ENCODE data around the gene HOXB1. TPM values are rescaled to one million over a fixed set of nuclear protein-coding genes. Genes with fewer than 3 reads are reported as not detected.
A peak's percentile ranks its signal among the peaks of the same experiment; 100 is the strongest.
"Not testable (repeated sequence)": the region's sequence is repeated elsewhere in the genome, so short reads cannot be mapped to it uniquely, and the experiment has no call there.

Gene HOXB1
- total RNA-seq, 1 donor from 2014 or later: not detected

GRCh38 chr17:48523010-48523409, 7.8 kb downstream of the HOXB1 start:
- no peak for DNase-seq (ENCODE audit: low read depth in 2 of 2)

DNA sequence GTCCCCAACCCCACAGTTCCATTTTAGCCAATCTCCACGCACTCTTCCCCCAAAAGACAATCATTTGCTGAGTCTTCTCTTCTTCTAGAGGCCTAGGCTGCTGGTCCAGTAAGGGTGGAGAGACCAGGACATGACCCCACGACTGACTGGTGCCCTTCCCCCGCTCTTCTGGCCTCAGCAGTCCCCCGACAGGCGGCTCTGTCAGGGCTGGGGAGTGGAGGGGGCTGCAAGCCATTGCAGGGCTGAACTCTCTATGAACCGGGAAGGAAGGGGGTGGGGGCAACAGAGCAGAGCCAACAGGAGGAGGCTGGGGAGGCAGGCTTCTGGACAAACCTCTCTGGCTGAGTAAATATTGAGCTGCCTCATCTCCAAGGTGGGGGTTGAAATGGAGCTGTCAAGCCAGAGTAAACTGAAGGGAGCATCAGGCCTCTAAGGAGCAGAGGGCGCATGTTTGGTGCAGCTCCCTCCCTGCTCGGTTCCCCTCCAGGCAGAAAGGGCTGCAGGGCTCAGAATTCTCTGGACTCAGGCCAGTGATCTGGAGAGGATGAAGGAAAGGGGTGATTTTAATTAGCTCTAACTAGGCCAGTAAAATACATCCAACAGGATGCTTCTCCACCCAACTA, 8.7 kb downstream of the HOXB1 start:
- DNase-seq (ENCODE audit: low read depth in 2 of 2): peak in 1 of 2 donors; percentile 23

DNA sequence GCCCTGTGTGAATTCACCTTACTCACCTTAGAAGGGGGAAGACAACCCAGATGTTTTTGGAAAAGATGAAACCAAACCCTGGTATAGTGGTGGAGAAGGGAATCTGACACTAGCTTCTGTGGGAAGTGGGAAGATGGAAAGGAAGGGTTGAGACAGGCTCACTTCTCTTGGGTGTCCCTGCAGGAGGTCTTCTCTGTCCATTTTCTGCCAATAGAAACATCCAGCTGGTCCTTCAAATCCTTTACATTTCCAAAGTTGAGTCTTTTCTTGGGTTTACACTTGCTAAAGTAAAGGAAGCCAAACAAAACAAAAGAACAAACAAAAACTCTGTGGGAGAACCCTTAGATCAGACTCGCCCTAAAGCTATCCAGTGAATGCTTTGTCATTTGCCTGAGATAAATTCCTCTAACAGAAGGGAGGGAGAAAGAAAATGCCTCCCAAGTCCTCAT, 10.2 kb downstream of the HOXB1 start:
- no peak for DNase-seq (ENCODE audit: low read depth in 2 of 2)

DNA sequence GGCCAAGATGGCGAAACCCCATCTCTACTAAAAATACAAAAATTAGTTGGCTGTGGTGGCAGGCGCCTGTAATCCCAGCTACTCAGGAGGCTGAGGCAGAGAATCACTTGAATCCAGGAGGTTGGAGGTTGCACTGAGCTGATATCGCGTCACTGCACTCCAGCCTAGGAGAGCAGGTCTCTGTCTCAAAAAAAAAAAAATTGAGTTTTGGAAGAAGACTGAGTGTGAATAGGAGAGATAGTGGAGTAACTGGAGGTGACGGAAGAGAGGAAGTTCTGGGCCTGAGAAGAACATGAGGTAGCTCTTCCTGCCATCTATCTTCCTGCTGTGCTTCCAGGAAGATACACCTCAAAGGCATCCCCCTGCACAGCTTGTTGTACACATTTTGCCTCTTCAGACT, 11.4 kb downstream of the HOXB1 start:
- no peak for DNase-seq (ENCODE audit: low read depth in 2 of 2)

DNA sequence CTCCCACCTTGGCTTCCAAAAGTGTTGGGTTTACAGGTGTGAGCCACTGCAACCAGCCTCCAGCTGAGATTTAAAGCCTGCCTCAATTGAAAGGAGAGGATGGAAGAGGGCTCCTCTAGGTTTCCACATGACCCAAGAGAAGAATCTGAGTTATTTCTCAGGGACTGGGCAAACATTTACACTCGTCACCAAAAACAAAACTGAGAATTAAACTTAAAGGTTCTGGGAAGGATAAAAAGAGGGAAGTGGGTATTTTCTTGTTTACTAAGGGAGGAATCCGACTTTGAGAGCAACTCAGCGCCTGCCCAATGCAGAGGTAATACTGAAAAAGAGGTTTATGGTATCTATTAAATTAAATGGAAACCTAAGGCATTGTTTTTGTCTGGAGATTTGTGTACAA, 13.3 kb downstream of the HOXB1 start:
- DNase-seq (ENCODE audit: low read depth in 2 of 2): no peak

DNA sequence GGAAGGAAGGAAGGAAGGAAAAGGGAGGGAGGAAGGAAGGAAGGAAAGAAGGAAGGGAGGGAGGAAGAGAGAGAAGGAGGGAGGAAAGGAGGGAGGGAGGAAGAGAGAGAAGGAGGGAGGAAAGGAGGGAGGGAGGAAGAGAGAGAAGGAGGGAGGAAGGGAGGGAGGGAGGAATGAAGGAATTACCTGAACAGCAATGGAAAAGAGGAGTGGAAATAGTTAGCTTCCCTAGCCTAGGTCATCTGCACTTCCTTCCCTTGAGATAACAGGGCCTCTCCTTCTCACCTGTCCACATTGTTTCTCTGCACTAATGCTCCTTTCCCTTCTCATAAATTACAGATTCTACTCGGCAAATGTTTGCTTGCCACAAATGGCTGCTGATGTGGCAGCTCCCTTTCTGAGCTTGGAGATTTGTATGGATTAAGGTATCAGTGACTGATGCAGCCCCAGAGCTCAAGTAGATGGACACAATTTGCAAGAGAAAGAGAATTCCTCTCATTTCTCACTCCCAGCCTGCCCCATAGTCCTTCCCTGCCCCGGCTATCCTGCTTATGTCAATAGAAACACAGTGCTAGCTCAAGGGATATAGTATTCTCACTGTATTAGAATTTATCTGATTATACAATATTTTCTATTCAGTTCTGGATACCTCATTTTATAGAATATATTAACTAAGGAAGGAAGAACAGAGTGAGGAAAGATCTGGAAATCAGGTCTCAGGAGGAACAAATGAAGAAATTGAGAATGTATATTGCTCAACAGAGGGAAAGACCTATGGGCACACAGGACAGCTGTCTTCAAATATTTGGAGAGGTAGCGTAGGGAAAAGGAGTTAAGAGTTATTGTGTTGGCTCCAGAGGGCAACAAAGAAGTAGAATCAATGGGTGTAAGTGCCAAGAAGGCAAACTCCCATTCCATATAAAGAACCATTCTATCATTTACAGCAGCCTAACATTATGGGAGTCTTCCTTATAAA, 14.6 kb downstream of the HOXB1 start:
- DNase-seq (ENCODE audit: low read depth in 2 of 2): no peak

DNA sequence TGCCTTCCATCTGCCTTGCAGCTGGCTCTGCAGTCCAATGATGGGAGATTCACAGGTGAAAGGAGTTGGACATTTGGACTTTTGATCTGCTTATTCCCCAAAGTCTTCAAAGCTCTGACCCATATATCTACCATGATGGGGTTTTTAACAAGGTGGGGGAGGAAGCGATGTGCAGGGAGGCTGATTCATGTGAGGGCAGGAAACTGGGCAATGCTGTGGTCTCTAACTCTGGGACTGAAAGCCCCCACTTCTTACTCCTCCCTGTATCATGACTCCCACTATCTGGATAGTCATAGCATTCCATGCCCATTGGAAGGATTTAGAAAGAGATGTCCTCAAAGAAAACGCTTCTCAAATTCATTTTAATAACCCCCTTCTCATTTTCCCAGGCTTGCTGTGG, 16.3 kb downstream of the HOXB1 start:
- no peak for DNase-seq (ENCODE audit: low read depth in 2 of 2)

- no peak for DNase-seq (ENCODE audit: low read depth in 2 of 2)
These were observed 16.9 kb downstream of the HOXB1 start for GRCh38 chr17:48513666-48514455.

- peak; percentile 16 to 49 for DNase-seq (ENCODE audit: low read depth in 2 of 2)
These were observed 17.7 kb downstream of the HOXB1 start for GRCh38 chr17:48513097-48513496.

DNA sequence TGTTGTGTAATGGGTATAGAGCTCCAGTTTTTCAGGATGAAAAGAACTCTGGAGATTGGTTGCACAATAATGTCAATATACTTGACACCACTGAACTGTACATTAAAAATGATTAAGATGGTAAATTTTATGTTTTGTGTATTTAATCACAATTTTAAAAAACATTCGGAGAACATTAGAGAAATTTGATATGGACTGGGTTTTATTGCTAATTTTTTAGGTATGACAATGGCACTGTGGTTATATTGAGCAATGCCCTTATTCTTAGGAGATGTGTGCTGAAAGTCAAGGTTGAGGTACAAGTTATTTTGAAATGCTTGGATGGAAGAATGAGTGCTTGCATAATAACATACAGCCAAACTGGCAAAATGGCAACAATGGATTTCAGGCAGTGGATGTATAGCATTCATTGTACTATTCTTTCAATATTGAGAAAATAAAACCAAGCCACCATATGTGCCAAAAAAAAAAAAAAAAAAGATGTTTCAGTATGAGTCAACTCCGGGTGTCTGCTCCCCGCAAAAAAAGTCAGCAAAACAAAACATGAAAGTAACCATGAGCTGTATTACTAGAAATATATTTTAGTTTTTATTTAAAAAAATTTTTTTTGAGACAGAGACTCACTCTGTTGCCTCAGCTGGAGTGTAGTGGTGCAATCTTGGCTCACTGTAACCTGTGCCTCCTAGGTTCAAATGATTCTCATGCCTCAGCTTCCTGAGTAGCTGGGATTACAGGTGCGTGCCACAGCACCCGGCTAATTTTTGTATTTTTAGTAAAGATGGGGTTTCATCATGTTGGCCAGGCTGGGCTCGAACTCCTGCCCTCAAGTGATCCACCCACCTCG, 19.8 kb downstream of the HOXB1 start:
- DNase-seq (ENCODE audit: low read depth in 2 of 2): no peak

DNA sequence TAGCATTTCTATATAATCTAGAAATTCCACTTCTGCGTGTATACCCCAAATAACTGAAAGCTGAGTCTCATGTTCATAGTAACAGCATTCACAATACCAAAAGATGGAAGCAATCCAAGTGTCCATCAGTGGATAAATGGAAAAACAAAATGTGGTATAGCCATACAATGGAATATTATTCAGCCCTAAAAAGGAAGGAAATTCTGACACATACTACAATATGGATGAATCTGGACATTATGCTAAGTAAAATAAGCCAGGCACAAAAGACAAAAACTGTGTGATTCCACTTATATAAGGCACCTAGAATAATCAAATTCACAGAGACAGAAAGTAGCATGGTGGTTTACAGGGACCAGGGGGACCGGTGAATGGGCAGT, 20.4 kb downstream of the HOXB1 start:
- DNase-seq (ENCODE audit: low read depth in 2 of 2): no peak

DNA sequence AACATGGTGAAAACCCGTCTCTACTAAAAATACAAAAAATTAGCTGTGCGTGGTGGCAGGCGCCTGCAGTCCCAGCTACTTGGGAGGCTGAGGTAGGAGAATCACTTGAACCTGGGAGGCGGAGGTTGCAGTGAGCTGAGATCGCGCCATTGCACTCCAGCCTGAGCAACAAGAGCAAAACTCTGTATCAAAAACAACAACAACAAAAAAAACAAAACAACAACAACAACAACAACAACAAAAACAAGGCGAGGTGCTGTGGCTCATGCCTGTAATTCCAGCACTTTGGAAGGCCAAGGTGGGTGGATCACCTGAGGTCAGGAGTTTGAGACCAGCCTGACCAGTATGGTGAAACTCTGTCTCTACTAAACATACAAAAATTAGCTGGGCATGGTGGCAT, 21.1 kb downstream of the HOXB1 start:
- not testable (repeated sequence) for DNase-seq (ENCODE audit: low read depth in 2 of 2)

- no peak for DNase-seq (ENCODE audit: low read depth in 2 of 2)
These were observed 24.6 kb downstream of the HOXB1 start for GRCh38 chr17:48506246-48506645.

DNA sequence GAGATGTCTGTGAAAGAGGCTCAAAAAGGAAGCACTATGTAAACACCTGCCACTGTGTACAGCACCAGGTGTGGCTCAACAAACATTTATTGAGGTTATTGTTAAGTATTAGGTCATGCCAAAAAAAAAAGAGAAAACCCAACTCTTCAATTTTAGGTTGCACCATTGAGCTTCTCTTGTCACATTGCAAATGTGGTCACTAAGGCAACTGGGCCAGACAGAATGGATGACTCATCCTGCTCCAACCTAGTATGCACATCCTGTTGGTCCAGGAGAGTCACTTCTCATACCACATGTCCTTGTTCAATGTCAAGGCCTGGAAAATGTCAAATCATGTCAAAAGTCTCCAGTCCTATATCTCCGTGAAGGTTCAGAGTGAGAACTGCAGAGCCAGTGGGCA, 25.0 kb downstream of the HOXB1 start:
- peak; percentile 91 to 95 for DNase-seq (ENCODE audit: low read depth in 2 of 2)

DNA sequence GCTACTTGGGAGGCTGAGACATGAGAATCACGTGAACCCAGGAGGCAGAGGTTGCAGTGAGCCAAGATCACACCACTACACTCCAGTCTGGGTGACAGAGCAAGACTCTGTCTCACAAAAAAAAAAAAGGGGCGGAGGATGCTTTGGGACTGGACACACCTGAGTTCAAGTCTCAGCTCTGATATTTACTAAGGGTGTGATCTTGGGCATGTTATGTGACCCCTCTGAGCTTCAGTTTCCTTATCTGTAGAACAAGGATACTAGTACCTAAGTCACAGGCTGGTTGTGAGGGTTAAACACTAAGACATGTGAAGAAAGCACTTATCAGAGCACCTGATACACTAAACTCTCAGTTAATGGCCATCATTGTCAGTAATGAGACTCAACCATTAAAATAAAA, 25.9 kb downstream of the HOXB1 start:
- DNase-seq (ENCODE audit: low read depth in 2 of 2): no peak

- DNase-seq (ENCODE audit: low read depth in 2 of 2): no peak
These were observed 27.1 kb downstream of the HOXB1 start for GRCh38 chr17:48503747-48504146.

DNA sequence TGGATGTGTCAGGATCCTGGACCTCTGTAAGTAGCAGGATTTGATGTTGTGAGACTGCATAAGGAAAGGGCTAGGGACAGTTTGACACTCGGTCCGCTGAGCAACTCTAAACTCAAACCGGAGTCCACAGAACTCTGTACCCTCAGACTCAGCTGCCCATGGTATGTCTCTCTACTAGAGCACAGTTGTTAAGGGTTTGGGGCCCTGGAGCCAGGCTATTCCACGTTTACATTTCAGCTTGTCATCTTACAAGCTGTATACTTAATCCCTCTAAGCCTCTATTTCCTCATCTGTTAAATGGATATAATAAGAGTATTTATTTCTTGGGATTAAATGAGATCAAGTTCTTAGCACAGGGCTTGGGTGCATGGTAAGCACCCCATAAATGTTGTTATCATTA, 27.9 kb downstream of the HOXB1 start:
- DNase-seq (ENCODE audit: low read depth in 2 of 2): no peak

- DNase-seq (ENCODE audit: low read depth in 2 of 2): no peak
These were observed 28.5 kb downstream of the HOXB1 start for GRCh38 chr17:48502312-48502711.

GRCh38 chr17:48500435-48501426, 30.1 kb downstream of the HOXB1 start:
- peak; percentile 18 to 39 for DNase-seq (ENCODE audit: low read depth in 2 of 2)

All from lung microvascular endothelial cell (primary cell).